NCI-H2081 treated with DMSO at 0.1 percent for 48 hours (cell line): ENCODE data around the gene EPS8L2.
"Not testable (repeated sequence)": the region's sequence is repeated elsewhere in the genome, so short reads cannot be mapped to it uniquely, and the experiment has no call there.

Source experiments
- DNase-seq: peaks from one replicate; lab custom pipeline; 2025; lab: John Stamatoyannopoulos, UW

The EPS8L2 gene

GRCh38 chr11:690244-690643, 15.8 kb upstream of the EPS8L2 start:
- DNase-seq: not testable (repeated sequence)

- no peak for DNase-seq
Observed at GRCh38 chr11:690738-691633, 15.0 kb upstream of the EPS8L2 start.

GRCh38 chr11:691710-692590, 14.1 kb upstream of the EPS8L2 start:
- no peak for DNase-seq

- no peak for DNase-seq
Observed at GRCh38 chr11:692824-693414, 13.1 kb upstream of the EPS8L2 start.

- DNase-seq: no peak
Observed at GRCh38 chr11:693415-693831, 12.6 kb upstream of the EPS8L2 start.

GRCh38 chr11:693887-694562, 12.0 kb upstream of the EPS8L2 start:
- DNase-seq: no peak

- DNase-seq: peak; percentile 93
Observed at GRCh38 chr11:694563-695287, 11.3 kb upstream of the EPS8L2 start, which contains the start of gene DEAF1. DEAF1 (minus strand) TSS chr11:695222; CDS start chr11:695047, 175 bp downstream.

- no peak for DNase-seq
Observed at GRCh38 chr11:695288-695537, 10.8 kb upstream of the EPS8L2 start.

GRCh38 chr11:695538-696248, 10.3 kb upstream of the EPS8L2 start, which contains the start of gene TMEM80:
TMEM80 (plus strand) TSS chr11:695816; CDS start chr11:695828, 12 bp downstream.
- peak; percentile 83 for DNase-seq

GRCh38 chr11:696955-697491, 9.0 kb upstream of the EPS8L2 start:
- no peak for DNase-seq

GRCh38 chr11:697811-698311, 8.2 kb upstream of the EPS8L2 start:
- no peak for DNase-seq

GRCh38 chr11:698493-699115, 7.4 kb upstream of the EPS8L2 start:
- DNase-seq: no peak

- DNase-seq: no peak
Observed at GRCh38 chr11:699116-699508, 6.9 kb upstream of the EPS8L2 start.

- DNase-seq: no peak
Observed at GRCh38 chr11:699753-700152, 6.3 kb upstream of the EPS8L2 start.

GRCh38 chr11:701741-702461, 4.1 kb upstream of the EPS8L2 start:
- DNase-seq: no peak

GRCh38 chr11:702462-703461, 3.3 kb upstream of the EPS8L2 start:
- no peak for DNase-seq

- no peak for DNase-seq
Observed at GRCh38 chr11:703506-703905, 2.5 kb upstream of the EPS8L2 start.

- no peak for DNase-seq
Observed at GRCh38 chr11:704228-704674, 1.8 kb upstream of the EPS8L2 start.
